HL-60 (cell line): ENCODE data around the gene NBDY.

Experiments
- DNase-seq, 2 experiments: peaks; one replicate each; pipeline ENCODE4 v3.0.0-alpha.2; 2010 to 2020; ENCODE audit warnings: low read depth in 1 of 2, low spot score in 1 of 2
- H3K27ac ChIP-seq: fragments of 250-450 bp; sonication (Bioruptor Pico); replicated peaks from 2 replicates; pipeline ENCODE4 v1.5.1; 2020; ENCODE audit warnings: mild to moderate bottlenecking, moderate library complexity
- H3K27me3 ChIP-seq: fragments of 250-450 bp; sonication (Bioruptor Pico); 2 replicates; pipeline ENCODE4 v1.5.1; 2021; ENCODE audit warnings: mild to moderate bottlenecking, moderate library complexity; ENCODE audit not compliant: insufficient read depth, poor library complexity, severe bottlenecking
- H3K4me3 ChIP-seq: replicated peaks from 2 replicates; pipeline ENCODE4 v1.5.1; 2011; ENCODE audit warnings: mild to moderate bottlenecking, control low read depth, low read length; ENCODE audit not compliant: insufficient read depth
- CTCF ChIP-seq: IDR thresholded peaks from one replicate; pipeline ENCODE4 v1.5.1; 2011; ENCODE audit warnings: low read length, control low read depth, inconsistent platforms; ENCODE audit not compliant: insufficient read depth
- GABPA ChIP-seq: IDR thresholded peaks from 2 replicates; pipeline ENCODE4 v1.6.1; 2012; ENCODE audit warnings: low read depth
- POLR2AphosphoS5 ChIP-seq: IDR thresholded peaks from 2 replicates; pipeline ENCODE4 v1.6.1; 2012; ENCODE audit warnings: low read depth
- SPI1 ChIP-seq: IDR thresholded peaks from 2 replicates; pipeline ENCODE4 v1.6.1; 2012; ENCODE audit warnings: low read depth, mild to moderate bottlenecking, borderline replicate concordance
- TF ChIP-seq, protein P1 (sequence below): IDR thresholded peaks from 2 replicates; pipeline ENCODE4 v1.6.1; 2012; ENCODE audit warnings: low read depth; ENCODE audit not compliant: insufficient replicate concordance

The NBDY gene

GRCh38 chrX:56784666-56785065, 55.6 kb downstream of the NBDY start:
- no peak overlapping the region for H3K4me3 ChIP-seq
- TF ChIP-seq GABPA (no peak), SPI1 (no peak), POLR2AphosphoS5 (no peak), CTCF (no peak)
- TF ChIP-seq, protein P1, sequence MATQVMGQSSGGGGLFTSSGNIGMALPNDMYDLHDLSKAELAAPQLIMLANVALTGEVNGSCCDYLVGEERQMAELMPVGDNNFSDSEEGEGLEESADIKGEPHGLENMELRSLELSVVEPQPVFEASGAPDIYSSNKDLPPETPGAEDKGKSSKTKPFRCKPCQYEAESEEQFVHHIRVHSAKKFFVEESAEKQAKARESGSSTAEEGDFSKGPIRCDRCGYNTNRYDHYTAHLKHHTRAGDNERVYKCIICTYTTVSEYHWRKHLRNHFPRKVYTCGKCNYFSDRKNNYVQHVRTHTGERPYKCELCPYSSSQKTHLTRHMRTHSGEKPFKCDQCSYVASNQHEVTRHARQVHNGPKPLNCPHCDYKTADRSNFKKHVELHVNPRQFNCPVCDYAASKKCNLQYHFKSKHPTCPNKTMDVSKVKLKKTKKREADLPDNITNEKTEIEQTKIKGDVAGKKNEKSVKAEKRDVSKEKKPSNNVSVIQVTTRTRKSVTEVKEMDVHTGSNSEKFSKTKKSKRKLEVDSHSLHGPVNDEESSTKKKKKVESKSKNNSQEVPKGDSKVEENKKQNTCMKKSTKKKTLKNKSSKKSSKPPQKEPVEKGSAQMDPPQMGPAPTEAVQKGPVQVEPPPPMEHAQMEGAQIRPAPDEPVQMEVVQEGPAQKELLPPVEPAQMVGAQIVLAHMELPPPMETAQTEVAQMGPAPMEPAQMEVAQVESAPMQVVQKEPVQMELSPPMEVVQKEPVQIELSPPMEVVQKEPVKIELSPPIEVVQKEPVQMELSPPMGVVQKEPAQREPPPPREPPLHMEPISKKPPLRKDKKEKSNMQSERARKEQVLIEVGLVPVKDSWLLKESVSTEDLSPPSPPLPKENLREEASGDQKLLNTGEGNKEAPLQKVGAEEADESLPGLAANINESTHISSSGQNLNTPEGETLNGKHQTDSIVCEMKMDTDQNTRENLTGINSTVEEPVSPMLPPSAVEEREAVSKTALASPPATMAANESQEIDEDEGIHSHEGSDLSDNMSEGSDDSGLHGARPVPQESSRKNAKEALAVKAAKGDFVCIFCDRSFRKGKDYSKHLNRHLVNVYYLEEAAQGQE = no peak
- no peak overlapping the region for H3K27ac ChIP-seq
- H3K27me3 ChIP-seq = no peaks in the 10 kb centered on the region
- no peak for DNase-seq

GRCh38 chrX:56785442-56785841, 56.4 kb downstream of the NBDY start:
- DNase-seq = no peak
- TF ChIP-seq POLR2AphosphoS5 (no peak), CTCF (no peak), SPI1 (no peak), GABPA (no peak)
- TF ChIP-seq, protein P1 = no peak
- Histone ChIP-seq H3K4me3 (no peak overlapping the region), H3K27me3 (no peaks in the 10 kb centered on the region), H3K27ac (no peak overlapping the region)

- no peak for DNase-seq
- H3K4me3 ChIP-seq = no peak overlapping the region
- TF ChIP-seq, protein P1 = no peak
- TF ChIP-seq GABPA (no peak), SPI1 (no peak)
- H3K27ac ChIP-seq = no peak overlapping the region
- H3K27me3 ChIP-seq = no peaks in the 10 kb centered on the region
These were observed 58.1 kb downstream of the NBDY start for GRCh38 chrX:56786889-56787733.
